ENCODE results near the gene AASDH.

The AASDH gene
- long read RNA-seq, donor 1, partial matches to known transcripts, result 7 of 7 reads
- long read RNA-seq, donor 1, other reads (novel, unspliced or antisense), result 0 of 7 reads
- long read RNA-seq, donor 2, partial matches to known transcripts, result 6 of 7 reads
- long read RNA-seq, donor 2, other reads (novel, unspliced or antisense), result 0 of 7 reads
- long read RNA-seq, donor 3, partial matches to known transcripts, result 5 of 6 reads
- long read RNA-seq, donor 3, other reads (novel, unspliced or antisense), result 0 of 6 reads
- long read RNA-seq, donor 4, partial matches to known transcripts, result 12 of 13 reads
- long read RNA-seq, donor 4, other reads (novel, unspliced or antisense), result 0 of 13 reads
- long read RNA-seq, donor 5, partial matches to known transcripts, result 0 of 2 reads
- long read RNA-seq, donor 5, other reads (novel, unspliced or antisense), result 0 of 2 reads
- long read RNA-seq, donor 6, partial matches to known transcripts, result 0 of 3 reads
- long read RNA-seq, donor 6, other reads (novel, unspliced or antisense), result 0 of 3 reads
- long read RNA-seq, donor 7, partial matches to known transcripts, result 11 of 12 reads
- long read RNA-seq, donor 7, other reads (novel, unspliced or antisense), result 0 of 12 reads
- long read RNA-seq, donor 8, partial matches to known transcripts, result 10 of 10 reads
- long read RNA-seq, donor 8, other reads (novel, unspliced or antisense), result 0 of 10 reads

DNA sequence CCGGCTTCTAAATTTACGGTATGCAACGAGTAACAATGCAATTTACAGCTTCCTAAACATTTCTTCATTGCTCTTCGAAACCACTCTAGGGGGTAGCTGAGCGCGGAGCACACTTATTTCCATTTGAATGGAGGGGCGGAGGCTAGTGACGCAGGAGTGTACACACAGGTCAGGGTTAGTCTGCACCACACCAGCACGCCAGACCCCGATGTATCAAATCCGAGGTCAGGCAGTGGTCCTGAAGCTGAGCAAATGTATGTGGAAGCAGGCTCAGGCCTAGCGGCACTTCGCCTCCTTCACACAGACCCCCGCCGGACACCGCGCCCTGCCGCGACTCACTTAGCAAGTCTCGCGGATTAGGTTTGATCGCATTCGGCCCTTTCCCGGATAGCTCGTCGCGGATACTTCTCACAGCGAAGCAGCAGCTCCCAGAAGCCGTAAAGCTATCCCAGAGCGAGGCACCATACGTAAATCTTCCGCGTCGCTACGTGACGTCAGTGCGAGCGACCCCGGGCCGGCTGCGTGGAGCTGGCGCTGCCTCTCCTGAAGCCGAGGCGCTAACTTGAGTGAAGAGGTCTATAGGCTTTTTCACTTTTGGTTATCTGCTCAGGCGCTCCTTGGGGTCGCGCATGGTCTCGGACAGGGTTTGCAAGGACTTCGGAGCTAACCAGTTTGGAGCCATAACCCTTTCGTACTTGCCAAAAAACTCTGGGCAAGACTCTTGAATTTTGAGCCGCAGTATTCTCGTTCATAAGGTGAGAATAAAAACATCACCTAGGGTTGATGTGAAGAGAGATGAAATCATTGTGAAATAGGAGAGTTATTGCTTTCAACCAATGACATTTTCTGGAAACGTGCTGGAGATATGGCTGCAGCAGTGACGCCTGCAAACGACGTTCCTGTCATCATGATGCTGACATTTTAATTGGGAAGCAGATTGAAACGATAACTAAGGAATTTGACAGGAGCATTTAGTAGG lies at the start of gene AASDH:
TSS of gene AASDH (minus strand) at position 469 of the 979 bp plus-strand sequence. CDS start 3,192 bp downstream, outside the sequence.
- peak; percentile 99 for DNase-seq

DNA sequence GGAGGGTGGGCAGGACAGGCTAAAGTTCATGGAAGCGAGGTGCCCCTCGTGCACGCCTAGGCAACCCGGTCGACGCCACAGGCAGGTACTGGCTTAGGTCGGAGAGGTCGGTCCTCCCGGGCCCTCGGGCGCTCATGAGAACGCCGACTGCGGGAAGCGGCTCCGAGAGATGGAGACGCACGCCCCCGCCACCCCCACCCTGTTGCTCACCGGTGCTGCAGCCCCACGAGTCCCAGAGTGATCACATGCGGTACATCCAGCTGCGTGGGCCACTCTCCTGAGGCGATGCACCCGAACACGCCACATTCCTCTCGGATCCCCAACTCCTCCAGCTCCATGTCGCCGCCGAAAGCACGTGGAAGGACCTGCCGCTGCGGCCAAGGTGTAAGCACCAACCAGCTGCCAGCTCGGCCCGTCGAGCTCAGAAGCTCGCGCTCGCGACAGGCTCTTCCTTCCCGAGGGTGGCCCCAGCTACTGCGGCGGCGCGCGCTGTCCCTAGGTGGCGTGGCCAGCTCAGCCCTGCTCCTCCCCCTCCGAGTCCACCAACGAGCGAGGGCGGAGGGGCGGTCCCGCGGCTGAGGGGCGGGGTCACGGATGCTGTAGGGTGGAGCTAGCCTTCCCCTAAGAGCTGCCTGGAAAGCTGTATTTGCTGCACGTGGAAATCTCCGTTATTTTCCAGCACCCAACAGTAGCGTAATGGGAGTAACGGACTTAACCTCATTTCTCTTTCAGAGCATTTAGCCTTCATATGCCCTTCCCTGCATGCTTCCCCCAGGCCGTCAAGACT lies 48.0 kb upstream of the AASDH start, which contains the start of gene PPAT:
TSS of gene PPAT (minus strand) at position 476 of the 787 bp plus-strand sequence. CDS start at position 338, 138 bp downstream.
- DNase-seq, result no peak

- DNase-seq, result no peak
Observed at GRCh38 chr4:56434599-56435139, 47.4 kb upstream of the AASDH start.

DNA sequence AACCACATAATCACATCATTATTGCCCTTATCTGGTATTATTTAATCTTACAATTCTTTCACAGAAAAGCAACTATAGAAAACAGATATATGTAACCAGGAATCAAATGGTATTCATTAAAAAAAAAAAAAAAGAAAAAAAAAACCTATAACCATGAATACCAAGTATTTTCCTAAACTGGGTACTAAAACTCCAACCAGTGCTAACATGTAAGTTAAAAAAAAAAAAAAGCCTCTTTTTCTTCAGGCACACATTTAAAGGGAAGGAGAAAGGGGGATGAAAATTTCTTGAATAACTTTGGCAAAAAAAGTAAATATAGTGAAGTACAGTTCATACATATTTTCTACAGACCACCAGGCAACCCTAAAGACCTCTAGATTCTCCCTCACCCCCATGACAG lies 46.0 kb upstream of the AASDH start:
- DNase-seq, result no peak

DNA sequence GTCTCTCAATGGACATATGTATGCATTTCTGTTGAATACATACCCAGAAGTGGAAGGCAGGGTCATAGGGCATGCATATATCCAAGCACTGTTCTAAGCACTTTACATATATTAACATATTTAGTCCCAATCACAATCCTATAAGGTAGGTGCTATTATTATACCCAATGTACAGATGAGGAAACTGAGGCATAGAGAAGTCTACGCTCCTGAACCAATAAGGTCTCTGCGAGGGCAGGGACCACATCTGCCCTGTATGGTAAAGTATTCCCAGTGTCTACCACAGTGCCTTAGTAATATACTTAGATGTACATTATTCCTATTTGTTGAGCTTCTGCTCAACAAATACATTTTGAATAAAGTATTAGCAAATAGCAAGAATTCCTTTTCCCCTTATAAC lies 42.9 kb upstream of the AASDH start:
- no peak for DNase-seq

DNA sequence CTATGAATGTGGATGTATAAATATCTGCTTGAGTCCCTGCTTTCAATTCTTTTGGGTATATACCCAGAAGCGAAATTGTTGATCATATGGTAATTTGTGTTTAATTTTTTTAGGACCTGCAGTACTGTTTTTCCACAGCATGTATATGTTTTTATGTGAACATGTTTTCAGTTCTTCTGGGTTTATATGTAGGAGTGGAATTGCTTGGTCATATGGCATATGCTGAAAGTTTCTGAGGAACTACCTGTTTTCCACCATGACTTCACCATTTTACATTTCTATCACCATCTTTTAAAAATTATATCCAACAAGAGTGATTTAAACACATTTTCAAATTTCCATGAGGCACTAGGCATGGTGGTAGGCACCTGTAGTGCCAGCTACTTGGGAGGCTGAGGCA lies 39.9 kb upstream of the AASDH start:
- no peak for DNase-seq

DNA sequence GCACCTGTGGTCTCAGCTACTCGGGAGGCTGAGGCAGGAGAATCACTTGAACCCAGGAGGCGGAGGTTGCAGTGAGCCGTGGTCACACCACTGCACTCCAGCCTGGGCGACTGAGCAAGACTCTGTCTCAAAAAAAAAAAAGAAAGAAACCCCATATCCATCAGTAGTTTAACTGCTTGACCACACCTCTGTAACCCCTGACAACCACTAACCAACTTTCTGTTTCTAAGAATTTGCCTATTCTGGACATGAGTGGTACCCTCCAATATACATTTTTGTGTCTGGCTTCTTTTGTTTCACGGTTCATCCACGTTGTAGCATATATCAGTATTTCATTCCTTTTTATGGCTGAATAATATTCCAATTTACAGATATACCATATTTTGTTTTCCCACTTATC lies 39.0 kb upstream of the AASDH start:
- no peak for DNase-seq

DNA sequence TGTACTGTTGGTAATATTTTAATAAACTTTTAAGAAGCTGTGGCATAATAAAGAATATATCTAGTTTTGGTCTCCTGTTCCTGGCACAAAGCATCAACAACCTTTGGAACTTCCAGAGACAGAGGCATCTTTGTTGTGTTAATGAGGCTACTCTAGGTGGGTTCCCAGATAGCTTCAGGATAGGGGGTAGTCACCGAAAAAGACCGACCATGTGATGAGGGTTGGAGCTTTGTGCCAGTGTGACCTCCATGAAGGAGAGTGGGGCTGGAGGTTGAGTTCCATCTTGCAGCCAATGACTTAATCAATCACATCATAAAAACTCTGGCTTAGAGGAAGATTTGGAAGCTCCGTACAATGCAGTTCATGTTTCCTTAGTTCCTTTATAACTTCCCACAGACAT lies 38.2 kb upstream of the AASDH start:
- no peak for DNase-seq

GRCh38 chr4:56424697-56425514 lies 37.6 kb upstream of the AASDH start:
- DNase-seq, result no peak

GRCh38 chr4:56424176-56424575 lies 36.9 kb upstream of the AASDH start:
- DNase-seq, result no peak

- DNase-seq, result no peak
Observed at GRCh38 chr4:56417396-56417795, 30.1 kb upstream of the AASDH start.

DNA sequence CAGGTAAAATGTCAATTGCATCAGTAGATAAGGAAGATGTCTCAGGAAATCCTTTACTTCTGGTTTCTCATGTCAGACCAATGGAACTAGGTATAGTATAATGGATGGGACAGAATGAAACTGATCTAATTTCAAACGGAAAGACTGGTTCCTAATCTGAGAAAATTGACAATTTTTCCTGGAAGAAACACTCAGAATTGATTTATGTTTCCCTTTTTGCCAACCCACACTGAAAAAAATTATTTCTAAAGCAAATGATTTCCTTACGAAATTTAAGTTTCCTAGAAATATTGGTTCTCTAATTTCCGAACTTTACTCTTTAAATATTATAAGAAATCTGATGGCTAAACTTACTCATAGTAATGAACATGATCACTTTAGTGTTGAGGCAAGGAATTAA lies 29.1 kb upstream of the AASDH start:
- DNase-seq, result no peak

DNA sequence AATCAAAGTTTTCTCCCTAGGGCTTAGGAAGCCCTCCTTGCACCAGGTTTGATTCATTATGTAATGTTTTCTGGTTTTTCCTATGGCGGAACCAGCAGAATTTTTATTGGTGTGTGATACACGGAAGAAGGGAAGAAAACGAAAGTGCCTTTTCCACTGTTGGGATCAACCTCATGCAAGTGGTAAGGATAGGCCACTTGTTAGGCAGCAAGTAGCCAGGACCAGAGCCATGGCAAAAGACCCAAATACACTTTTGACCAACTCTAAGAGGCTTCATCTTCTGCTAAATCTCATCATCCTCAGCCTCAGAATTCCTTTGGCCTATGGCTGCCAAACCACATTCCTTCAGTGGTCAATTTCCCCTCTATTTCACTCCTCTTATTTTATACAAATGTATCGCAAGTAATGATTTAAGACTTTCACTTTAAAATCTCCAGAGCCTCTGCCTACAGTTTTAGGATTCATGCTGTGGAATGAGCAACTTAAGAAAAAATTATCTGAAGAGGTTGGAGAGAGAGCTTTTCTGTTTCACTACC lies 26.9 kb upstream of the AASDH start:
- no peak for DNase-seq

- DNase-seq, result peak; percentile 38
Observed at GRCh38 chr4:56410247-56411062, 23.2 kb upstream of the AASDH start.

- no peak for DNase-seq
Observed at GRCh38 chr4:56409511-56410090, 22.3 kb upstream of the AASDH start.

DNA sequence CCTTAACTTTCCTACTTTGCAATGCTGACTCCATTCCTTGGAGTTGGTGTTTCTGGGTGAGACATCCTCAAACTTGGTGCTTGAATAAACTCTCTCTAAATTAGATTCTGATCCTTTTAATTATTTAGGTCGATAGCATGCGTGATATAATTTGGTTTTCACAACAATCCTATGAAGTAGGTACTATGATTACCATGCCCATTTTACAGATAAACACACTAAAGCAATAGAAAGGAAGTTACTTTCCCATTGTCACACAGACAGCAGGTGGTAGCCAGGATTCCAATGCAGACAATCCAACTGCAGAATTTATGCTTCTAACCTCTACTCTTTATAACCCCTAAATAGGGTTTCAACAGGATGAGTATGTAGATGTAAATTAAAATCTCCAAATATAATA lies 21.7 kb upstream of the AASDH start:
- DNase-seq, result no peak

DNA sequence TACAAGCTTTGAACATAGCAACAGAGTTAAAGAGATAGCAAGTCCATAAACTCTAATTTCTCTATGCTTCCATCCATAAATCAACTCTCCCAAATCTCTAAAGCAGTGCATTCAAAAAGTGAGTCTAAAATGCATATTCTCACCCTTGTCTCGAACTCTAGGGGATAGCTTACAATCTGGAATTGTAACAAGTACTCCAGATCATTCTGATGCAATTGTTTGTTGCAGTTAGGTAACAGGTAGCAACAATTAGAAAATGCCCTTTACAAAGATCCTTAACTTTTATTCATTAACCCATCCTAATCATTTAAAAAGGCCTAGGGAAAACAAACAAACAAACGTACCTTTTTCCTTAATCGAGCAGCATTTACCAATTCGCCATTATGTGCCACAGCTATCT lies 18.9 kb upstream of the AASDH start:
- DNase-seq, result no peak

DNA sequence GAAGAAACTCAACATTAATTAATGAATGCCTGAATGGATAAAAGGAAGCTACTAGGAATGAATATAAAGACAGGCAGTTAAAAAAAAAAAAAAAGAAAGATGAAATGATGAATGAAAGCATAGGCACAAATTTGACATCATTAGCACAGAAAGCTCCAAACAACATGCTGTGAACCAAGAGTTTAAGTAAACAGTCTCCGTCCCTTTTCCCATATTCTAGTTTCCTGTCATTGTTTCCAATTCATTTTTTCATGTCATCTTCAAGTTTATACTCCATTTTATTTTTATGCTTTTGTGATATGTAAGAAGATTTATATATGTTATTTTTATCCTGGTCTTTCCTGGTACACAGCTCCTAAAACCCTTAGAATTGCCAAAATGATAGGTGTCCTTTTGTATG lies 17.7 kb upstream of the AASDH start:
- DNase-seq, result no peak

- DNase-seq, result no peak
Observed at GRCh38 chr4:56400560-56400959, 13.3 kb upstream of the AASDH start.
